ENCODE measurements around the gene IL32.

DNA sequence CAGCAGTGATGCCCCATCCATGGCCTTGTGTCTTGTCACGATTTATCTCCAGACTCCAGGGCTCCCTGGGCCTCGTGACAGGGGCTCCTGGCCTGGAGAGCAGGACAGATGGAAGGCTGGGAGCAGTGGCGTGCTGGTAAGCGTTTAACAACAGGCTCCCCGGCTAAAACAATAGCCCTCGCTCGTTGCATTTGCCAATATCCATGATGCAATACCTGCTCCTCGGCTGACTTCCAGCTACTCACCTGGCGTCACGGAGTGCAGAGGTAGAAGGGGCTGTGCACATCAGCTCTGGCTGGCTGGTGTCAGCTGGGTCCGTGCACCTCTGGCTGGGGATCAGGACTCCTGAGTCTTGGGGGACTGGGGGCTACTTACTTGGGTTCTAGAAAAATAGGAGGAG lies 27.2 kb upstream of the IL32 start:
- TF ChIP-seq, protein P1, sequence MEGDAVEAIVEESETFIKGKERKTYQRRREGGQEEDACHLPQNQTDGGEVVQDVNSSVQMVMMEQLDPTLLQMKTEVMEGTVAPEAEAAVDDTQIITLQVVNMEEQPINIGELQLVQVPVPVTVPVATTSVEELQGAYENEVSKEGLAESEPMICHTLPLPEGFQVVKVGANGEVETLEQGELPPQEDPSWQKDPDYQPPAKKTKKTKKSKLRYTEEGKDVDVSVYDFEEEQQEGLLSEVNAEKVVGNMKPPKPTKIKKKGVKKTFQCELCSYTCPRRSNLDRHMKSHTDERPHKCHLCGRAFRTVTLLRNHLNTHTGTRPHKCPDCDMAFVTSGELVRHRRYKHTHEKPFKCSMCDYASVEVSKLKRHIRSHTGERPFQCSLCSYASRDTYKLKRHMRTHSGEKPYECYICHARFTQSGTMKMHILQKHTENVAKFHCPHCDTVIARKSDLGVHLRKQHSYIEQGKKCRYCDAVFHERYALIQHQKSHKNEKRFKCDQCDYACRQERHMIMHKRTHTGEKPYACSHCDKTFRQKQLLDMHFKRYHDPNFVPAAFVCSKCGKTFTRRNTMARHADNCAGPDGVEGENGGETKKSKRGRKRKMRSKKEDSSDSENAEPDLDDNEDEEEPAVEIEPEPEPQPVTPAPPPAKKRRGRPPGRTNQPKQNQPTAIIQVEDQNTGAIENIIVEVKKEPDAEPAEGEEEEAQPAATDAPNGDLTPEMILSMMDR (IDR thresholded peaks at IDR 0.05; ENCODE audit: poor library complexity), result no peak
- no peak for TF ChIP-seq EZH2 (IDR thresholded peaks at IDR 0.05; ENCODE audit: borderline replicate concordance)

Data from hepatocyte (in vitro differentiated cells).